ENCODE results near the gene EPS8. TPM values are rescaled to one million over a fixed set of nuclear protein-coding genes. Genes with fewer than 3 reads are reported as not detected.

EPS8 gene
- polyA plus RNA-seq, 1 of the 3 experiments (the other 2 are of a cell fraction): 19.8 TPM

DNA sequence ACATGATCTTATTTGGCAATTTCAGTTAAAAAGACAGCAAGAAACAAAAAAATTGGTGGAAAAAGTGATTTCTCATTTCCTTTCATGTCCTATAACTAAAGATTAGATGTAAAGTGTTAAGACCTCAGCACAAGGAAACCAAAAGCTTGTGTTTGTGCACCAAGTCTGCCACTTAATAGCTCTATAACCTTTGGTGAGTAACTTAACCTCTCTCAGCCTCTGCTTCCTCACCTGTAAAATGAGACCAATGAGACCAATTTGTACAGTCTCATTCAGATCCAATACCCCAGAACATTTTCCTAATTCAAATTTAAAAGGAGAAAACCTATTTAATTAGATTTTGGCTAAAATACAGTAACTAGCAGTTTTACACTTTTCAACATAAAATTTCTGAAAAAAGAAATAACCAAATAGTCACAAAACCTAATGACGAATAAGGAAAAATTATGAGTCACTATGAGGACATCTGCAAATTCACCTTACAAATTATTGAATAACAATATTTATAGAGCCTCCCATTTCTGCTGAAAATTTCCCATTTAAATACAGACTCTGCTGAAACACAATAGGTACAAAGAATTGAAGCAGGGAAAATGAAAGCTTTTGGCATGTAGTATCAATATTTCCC, 71.1 kb downstream of the EPS8 start:
- Histone ChIP-seq H3K9ac (no peak overlapping the region), H3K27ac (ENCODE audit: low read depth in 2 of 2, low read length in 1 of 2) (no peak overlapping the region), H3K36me3 (replicated peaks in 1 of 2; ENCODE audit: control insufficient read depth in 1 of 2, insufficient read depth in 2 of 2, low read length in 1 of 2) (no peaks in the 10 kb centered on the region), H3K9me2 (no peaks in the 10 kb centered on the region), H3K27me3 (ENCODE audit: insufficient read depth) (no peaks in the 10 kb centered on the region), H3K9me3 (no peaks in the 10 kb centered on the region), H4K20me1 (ENCODE audit: insufficient read depth) (no peaks in the 10 kb centered on the region), H3K79me2 (ENCODE audit: insufficient read depth) (peaks cover 78% of the 10 kb centered on the region), H2AFZ (ENCODE audit: low read depth) (no peak overlapping the region), H3K4me3 (ENCODE audit: low read depth in 2 of 2, low read length in 1 of 2) (no peak overlapping the region), H3K4me2 (no peak overlapping the region), H3K4me1 (ENCODE audit: control insufficient read depth in 1 of 2, insufficient read depth in 2 of 2, low read depth in 1 of 2, low read length in 1 of 2) (peaks cover 0 to 24% of the 10 kb centered on the region in 2 experiments; a peak in 3 of 4 replicates), H3F3A (replicated peaks; ENCODE audit: insufficient read depth) (peaks cover 3% of the 10 kb centered on the region)
- 47% methylated on average over 1 of the region's 1 CpG for WGBS (ENCODE audit: low lambda C conversion rate)
- TF ChIP-seq FOXM1 (IDR thresholded peaks at IDR 0.05; ENCODE audit: low read depth): no peak
- no peak for TF ChIP-seq ELF1 (IDR thresholded peaks at IDR 0.05)
- no peak for TF ChIP-seq SMC3 (IDR thresholded peaks at IDR 0.05; ENCODE audit: low read depth, low read length)
- no peak for TF ChIP-seq CHD2 (IDR thresholded peaks at IDR 0.05; ENCODE audit: low read length, partially characterized antibody)
- no peak for TF ChIP-seq TAF1 (IDR thresholded peaks at IDR 0.05; ENCODE audit: borderline replicate concordance, low read depth, low read length)
- TF ChIP-seq POLR2AphosphoS5 (IDR thresholded peaks at IDR 0.05; ENCODE audit: low read depth, low read length): no peak
- no peak for TF ChIP-seq RCOR1 (IDR thresholded peaks at IDR 0.05; ENCODE audit: low read length)
- no peak for TF ChIP-seq RXRA (IDR thresholded peaks at IDR 0.05; ENCODE audit: borderline replicate concordance, low read depth)
- TF ChIP-seq, protein P1, sequence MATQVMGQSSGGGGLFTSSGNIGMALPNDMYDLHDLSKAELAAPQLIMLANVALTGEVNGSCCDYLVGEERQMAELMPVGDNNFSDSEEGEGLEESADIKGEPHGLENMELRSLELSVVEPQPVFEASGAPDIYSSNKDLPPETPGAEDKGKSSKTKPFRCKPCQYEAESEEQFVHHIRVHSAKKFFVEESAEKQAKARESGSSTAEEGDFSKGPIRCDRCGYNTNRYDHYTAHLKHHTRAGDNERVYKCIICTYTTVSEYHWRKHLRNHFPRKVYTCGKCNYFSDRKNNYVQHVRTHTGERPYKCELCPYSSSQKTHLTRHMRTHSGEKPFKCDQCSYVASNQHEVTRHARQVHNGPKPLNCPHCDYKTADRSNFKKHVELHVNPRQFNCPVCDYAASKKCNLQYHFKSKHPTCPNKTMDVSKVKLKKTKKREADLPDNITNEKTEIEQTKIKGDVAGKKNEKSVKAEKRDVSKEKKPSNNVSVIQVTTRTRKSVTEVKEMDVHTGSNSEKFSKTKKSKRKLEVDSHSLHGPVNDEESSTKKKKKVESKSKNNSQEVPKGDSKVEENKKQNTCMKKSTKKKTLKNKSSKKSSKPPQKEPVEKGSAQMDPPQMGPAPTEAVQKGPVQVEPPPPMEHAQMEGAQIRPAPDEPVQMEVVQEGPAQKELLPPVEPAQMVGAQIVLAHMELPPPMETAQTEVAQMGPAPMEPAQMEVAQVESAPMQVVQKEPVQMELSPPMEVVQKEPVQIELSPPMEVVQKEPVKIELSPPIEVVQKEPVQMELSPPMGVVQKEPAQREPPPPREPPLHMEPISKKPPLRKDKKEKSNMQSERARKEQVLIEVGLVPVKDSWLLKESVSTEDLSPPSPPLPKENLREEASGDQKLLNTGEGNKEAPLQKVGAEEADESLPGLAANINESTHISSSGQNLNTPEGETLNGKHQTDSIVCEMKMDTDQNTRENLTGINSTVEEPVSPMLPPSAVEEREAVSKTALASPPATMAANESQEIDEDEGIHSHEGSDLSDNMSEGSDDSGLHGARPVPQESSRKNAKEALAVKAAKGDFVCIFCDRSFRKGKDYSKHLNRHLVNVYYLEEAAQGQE (IDR thresholded peaks at IDR 0.05; ENCODE audit: low read depth, low read length): no peak
- TF ChIP-seq MXI1 (IDR thresholded peaks at IDR 0.05; ENCODE audit: low read depth, low read length): no peak
- no peak for TF ChIP-seq SIN3A (IDR thresholded peaks at IDR 0.05; ENCODE audit: borderline replicate concordance, low read depth, low read length)
- TF ChIP-seq GABPA (IDR thresholded peaks at IDR 0.05; ENCODE audit: low read depth): no peak
- TF ChIP-seq EZH2phosphoT487 (IDR thresholded peaks at IDR 0.05; ENCODE audit: borderline replicate concordance, low read depth): no peak
- no peak for TF ChIP-seq TEAD4 (IDR thresholded peaks at IDR 0.05; ENCODE audit: borderline replicate concordance, insufficient read depth)
- TF ChIP-seq, protein P2, sequence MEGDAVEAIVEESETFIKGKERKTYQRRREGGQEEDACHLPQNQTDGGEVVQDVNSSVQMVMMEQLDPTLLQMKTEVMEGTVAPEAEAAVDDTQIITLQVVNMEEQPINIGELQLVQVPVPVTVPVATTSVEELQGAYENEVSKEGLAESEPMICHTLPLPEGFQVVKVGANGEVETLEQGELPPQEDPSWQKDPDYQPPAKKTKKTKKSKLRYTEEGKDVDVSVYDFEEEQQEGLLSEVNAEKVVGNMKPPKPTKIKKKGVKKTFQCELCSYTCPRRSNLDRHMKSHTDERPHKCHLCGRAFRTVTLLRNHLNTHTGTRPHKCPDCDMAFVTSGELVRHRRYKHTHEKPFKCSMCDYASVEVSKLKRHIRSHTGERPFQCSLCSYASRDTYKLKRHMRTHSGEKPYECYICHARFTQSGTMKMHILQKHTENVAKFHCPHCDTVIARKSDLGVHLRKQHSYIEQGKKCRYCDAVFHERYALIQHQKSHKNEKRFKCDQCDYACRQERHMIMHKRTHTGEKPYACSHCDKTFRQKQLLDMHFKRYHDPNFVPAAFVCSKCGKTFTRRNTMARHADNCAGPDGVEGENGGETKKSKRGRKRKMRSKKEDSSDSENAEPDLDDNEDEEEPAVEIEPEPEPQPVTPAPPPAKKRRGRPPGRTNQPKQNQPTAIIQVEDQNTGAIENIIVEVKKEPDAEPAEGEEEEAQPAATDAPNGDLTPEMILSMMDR (IDR thresholded peaks at IDR 0.05): no peak
- no peak for TF ChIP-seq RFX5 (IDR thresholded peaks at IDR 0.05; ENCODE audit: low read length)
- ChIA-PET POLR2A (no interaction called here), CTCF (no interaction called here)
- DNase-seq: no peak

Measured in SK-N-SH (cell line).